ENCODE results near the gene ITIH3. TPM values are rescaled to one million over a fixed set of nuclear protein-coding genes. Genes with fewer than 3 reads are reported as not detected.

Gene ITIH3
- total RNA-seq, 4 donors from 2014 or later, result 0.83 to 3.2 (median 1.5) TPM

DNA sequence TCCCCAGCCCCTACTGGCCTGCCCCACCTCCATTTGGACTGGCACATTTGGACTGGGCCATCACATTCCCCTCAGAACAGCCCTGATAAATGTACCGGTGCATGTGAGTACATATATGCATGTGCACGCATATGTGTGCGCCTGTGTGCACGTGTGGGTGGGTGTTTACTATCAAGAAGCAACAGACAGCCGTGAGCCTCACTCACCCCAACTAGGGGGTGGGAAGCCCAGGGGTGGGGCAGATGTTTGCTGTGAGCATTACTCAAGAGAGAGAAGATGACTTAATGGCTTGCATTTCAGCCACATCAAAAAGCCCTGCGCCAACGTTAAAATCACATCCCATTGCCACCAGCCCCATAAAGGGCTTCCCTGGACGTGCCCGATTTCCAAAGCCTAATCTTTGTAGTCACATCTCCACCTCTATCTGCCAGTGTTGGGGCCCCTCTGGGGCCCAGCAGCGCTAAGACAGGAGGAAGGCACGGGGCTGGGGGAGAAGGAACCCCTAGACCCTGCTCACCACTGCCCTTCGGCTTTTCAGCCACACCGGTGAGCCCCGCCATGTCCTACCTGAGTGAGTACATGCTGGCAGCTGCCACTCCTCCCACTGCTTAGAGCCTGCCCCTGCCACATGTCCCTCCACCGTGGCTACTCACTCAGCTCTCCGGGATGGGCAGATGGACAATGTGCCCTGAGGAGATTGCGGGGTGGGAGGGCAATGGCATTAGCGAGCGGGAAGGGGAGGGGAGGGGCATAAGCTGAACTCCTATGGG is 10.9 kb downstream of the ITIH3 start:
- H3K27me3 ChIP-seq, result peaks cover 0 to 11% (median 0%) of the 10 kb centered on the region in 4 donors
- no peak for DNase-seq (ENCODE audit: extremely low spot score)
- TF ChIP-seq POLR2AphosphoS5 (IDR thresholded peaks at IDR 0.05) (no peak), POLR2A (IDR thresholded peaks at IDR 0.05; ENCODE audit: low read depth) (no peak), EP300 (IDR thresholded peaks at IDR 0.05) (no peak)
- TF ChIP-seq, protein P1, sequence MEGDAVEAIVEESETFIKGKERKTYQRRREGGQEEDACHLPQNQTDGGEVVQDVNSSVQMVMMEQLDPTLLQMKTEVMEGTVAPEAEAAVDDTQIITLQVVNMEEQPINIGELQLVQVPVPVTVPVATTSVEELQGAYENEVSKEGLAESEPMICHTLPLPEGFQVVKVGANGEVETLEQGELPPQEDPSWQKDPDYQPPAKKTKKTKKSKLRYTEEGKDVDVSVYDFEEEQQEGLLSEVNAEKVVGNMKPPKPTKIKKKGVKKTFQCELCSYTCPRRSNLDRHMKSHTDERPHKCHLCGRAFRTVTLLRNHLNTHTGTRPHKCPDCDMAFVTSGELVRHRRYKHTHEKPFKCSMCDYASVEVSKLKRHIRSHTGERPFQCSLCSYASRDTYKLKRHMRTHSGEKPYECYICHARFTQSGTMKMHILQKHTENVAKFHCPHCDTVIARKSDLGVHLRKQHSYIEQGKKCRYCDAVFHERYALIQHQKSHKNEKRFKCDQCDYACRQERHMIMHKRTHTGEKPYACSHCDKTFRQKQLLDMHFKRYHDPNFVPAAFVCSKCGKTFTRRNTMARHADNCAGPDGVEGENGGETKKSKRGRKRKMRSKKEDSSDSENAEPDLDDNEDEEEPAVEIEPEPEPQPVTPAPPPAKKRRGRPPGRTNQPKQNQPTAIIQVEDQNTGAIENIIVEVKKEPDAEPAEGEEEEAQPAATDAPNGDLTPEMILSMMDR (IDR thresholded peaks at IDR 0.05), result no peak
- H3K4me1 ChIP-seq, result peaks cover 0 to 5% (median 0%) of the 10 kb centered on the region in 4 donors
- 82% methylated on average over 16 of the region's 19 CpGs for WGBS
- H3K9me3 ChIP-seq, result no peaks in the 10 kb centered on the region
- no peak overlapping the region for H3K27ac ChIP-seq (replicated peaks in 1 of 4)
- H3K36me3 ChIP-seq, result no peaks in the 10 kb centered on the region
- no peak overlapping the region for H3K4me3 ChIP-seq
- intact Hi-C loops (cut with DNase I), result no loop called here

DNA sequence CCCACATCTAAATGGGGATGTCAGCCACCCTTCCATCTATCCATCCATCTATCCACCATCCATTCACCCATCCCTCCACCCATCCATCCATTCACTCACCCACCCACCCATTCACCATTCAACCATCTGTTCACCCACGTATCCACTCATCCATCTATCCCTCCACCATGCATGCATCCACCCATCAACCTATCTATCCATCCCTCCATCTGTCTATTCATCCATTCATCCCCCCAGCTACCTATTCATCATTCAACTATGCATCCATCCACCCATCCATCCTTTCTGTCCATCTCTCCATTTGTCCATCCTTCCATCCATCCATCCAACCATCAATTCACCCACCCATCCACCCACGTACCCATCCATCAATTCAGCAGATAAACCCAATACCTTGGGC is 14.6 kb downstream of the ITIH3 start:
- intact Hi-C loops (cut with DNase I), result no loop called here
- no peak for DNase-seq (ENCODE audit: extremely low spot score)
- TF ChIP-seq EP300 (IDR thresholded peaks at IDR 0.05) (no peak), POLR2A (IDR thresholded peaks at IDR 0.05; ENCODE audit: low read depth) (no peak), POLR2AphosphoS5 (IDR thresholded peaks at IDR 0.05) (no peak)
- TF ChIP-seq, protein P1 (IDR thresholded peaks at IDR 0.05), result no peak
- Histone ChIP-seq H3K27ac (replicated peaks in 1 of 4) (no peak overlapping the region), H3K9me3 (no peaks in the 10 kb centered on the region), H3K4me1 (no peaks in the 10 kb centered on the region), H3K36me3 (no peaks in the 10 kb centered on the region), H3K4me3 (no peak overlapping the region), H3K27me3 (peaks cover 0 to 11% (median 0%) of the 10 kb centered on the region in 4 donors)
- 75% methylated on average over 2 of the region's 2 CpGs for WGBS

DNA sequence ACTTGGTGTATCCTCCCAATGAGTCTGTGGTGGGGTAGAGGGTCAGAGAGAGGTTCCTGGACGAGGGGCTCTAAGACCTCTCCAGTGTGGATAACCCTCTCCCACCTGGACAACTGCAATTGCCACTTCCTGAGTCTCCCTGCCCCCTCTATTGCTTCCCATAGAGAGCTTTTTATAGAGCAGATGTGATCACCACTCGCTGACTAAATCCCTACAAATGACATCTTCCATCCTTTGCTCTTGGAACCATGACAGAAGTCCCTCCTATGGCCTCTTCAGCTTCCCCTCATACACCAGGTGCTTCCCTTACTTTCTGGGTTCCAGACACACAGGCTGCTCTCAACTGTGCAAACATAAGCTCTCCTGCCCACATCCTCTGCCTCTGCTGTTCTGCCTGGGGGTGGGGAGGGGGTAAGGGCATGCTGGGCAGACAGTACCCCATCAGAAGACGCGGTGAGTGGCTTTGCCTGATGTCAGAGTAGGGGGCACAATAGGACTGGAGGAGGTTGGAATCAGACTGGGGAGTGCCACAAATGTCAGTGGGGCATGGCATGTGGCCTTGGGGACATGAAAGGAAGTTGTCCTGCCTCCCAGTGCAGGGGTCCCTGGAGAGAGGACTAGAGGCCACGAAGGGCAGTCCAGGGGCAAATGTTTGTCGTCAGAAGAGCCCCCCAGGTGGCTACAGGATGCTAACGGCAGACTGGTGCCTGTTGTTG is 15.2 kb downstream of the ITIH3 start:
- Histone ChIP-seq H3K36me3 (no peaks in the 10 kb centered on the region), H3K9me3 (no peaks in the 10 kb centered on the region), H3K27ac (replicated peaks in 1 of 4) (no peak overlapping the region), H3K4me1 (no peaks in the 10 kb centered on the region), H3K4me3 (no peak overlapping the region), H3K27me3 (peaks cover 0 to 11% (median 0%) of the 10 kb centered on the region in 4 donors)
- intact Hi-C loops (cut with DNase I), result no loop called here
- TF ChIP-seq POLR2A (IDR thresholded peaks at IDR 0.05; ENCODE audit: low read depth), result no peak
- 64% methylated on average over 6 of the region's 7 CpGs for WGBS
- no peak for DNase-seq (ENCODE audit: extremely low spot score)

DNA sequence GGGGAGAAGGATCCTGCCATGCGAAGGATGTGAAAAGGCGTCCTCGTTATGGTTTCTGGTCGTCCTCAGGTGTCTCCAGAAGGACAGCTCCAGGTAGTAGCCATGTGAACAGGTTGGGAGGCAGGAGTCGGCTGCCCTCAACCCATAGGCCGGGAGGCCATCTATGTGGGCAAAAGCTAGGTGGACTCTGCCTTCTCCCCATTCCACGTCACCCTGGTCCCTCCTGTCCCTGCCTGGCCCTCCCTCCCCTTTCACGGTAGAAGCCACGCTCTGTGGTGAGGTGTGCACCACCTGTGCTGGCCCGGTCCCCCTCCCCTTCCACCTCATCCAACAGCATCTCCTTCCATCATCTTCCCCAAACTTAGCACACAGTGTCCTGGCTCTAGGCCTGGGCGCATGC is 16.3 kb downstream of the ITIH3 start:
- Histone ChIP-seq H3K27me3 (peaks cover 0 to 2% (median 0%) of the 10 kb centered on the region in 4 donors), H3K9me3 (no peaks in the 10 kb centered on the region), H3K36me3 (no peaks in the 10 kb centered on the region), H3K27ac (replicated peaks in 1 of 4) (no peak overlapping the region), H3K4me3 (no peak overlapping the region), H3K4me1 (no peaks in the 10 kb centered on the region)
- TF ChIP-seq POLR2AphosphoS5 (IDR thresholded peaks at IDR 0.05) (no peak), POLR2A (IDR thresholded peaks at IDR 0.05; ENCODE audit: low read depth) (no peak), EP300 (IDR thresholded peaks at IDR 0.05) (no peak)
- TF ChIP-seq, protein P1 (IDR thresholded peaks at IDR 0.05), result no peak
- intact Hi-C loops (cut with DNase I), result no loop called here
- WGBS, result 92% methylated on average over 11 of the region's 11 CpGs
- no peak for DNase-seq (ENCODE audit: extremely low spot score)

DNA sequence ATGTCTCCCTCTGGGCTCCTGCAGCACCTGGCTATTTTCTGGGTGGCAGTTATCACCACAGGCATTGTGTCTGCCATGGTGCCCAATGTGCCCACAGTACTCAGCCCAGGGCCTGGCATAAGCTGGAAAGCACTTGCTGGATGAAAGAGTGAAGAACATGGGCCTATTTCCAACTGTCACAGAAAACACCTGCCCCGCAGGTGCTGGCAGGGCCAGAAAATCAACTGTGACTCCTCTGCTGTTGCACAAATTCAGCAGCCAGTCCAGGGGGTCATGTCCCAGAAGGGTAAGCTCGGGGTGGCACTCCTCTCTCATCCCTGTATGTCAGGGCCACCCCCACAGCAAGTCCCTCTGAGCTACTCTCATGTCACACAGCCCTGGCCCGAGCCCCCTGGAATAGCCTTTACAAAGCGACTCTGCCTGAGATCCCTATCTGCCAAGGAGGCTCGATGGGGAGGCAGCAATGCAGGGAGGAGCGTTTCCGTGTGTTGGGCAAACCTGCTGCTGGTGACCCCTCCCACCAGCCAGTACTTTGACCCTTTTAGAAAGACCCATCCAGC is 16.9 kb downstream of the ITIH3 start:
- Histone ChIP-seq H3K27me3 (no peaks in the 10 kb centered on the region), H3K9me3 (no peaks in the 10 kb centered on the region), H3K4me3 (no peak overlapping the region), H3K27ac (replicated peaks in 1 of 4) (no peak overlapping the region), H3K4me1 (no peaks in the 10 kb centered on the region), H3K36me3 (no peaks in the 10 kb centered on the region)
- WGBS, result 90% methylated on average over 5 of the region's 7 CpGs
- no peak for DNase-seq (ENCODE audit: extremely low spot score)
- intact Hi-C loops (cut with DNase I), result no loop called here
- TF ChIP-seq, protein P1 (IDR thresholded peaks at IDR 0.05), result no peak
- no peak for TF ChIP-seq EP300 (IDR thresholded peaks at IDR 0.05)
- no peak for TF ChIP-seq POLR2A (IDR thresholded peaks at IDR 0.05; ENCODE audit: low read depth)
- no peak for TF ChIP-seq POLR2AphosphoS5 (IDR thresholded peaks at IDR 0.05)

All from esophagus muscularis mucosa (tissue), 4 donors.